HG03159 (cell line): Measurements from ENCODE around the gene PKNOX1.
"Not testable (repeated sequence)": the region's sequence is repeated elsewhere in the genome, so short reads cannot be mapped to it uniquely, and the experiment has no call there.

Experiments used
- ATAC-seq: cut with Tn5 transposase; IDR thresholded peaks from one replicate; pipeline ENCODE4 v1.9.1; 2021; ENCODE audit warnings: mild to moderate bottlenecking, moderate library complexity; ENCODE audit not compliant: unreplicated experiment

PKNOX1 gene

GRCh38 chr21:43015906-43016540, 41.7 kb downstream of the PKNOX1 start:
- no peak for ATAC-seq

- ATAC-seq = no peak
Measured at GRCh38 chr21:43016728-43017127, 42.4 kb downstream of the PKNOX1 start.

- ATAC-seq = no peak
Measured at GRCh38 chr21:43018519-43018918, 44.2 kb downstream of the PKNOX1 start.

GRCh38 chr21:43020177-43020576, 45.8 kb downstream of the PKNOX1 start:
- ATAC-seq = no peak

DNA sequence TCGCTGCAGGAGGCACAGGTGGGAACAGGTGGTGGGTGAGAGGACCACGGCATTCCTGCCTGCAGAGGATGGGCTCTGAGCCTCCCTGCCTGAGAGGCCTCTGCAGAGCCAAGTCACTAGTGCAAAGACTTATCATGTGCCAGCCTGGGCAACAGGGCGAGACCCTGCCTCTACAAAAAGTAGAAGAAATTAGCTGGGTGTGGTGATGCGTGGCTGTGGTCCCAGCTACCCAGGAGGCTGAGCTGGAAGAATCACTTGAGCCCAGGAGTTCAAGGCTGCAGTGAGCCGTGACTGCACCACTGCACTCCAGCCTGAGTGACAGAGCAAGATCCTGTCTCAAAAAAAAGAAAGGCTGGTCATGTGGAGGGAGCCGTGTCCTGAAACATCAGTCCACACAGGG, 46.4 kb downstream of the PKNOX1 start:
- ATAC-seq = no peak

GRCh38 chr21:43021191-43021590, 46.8 kb downstream of the PKNOX1 start:
- no peak for ATAC-seq

DNA sequence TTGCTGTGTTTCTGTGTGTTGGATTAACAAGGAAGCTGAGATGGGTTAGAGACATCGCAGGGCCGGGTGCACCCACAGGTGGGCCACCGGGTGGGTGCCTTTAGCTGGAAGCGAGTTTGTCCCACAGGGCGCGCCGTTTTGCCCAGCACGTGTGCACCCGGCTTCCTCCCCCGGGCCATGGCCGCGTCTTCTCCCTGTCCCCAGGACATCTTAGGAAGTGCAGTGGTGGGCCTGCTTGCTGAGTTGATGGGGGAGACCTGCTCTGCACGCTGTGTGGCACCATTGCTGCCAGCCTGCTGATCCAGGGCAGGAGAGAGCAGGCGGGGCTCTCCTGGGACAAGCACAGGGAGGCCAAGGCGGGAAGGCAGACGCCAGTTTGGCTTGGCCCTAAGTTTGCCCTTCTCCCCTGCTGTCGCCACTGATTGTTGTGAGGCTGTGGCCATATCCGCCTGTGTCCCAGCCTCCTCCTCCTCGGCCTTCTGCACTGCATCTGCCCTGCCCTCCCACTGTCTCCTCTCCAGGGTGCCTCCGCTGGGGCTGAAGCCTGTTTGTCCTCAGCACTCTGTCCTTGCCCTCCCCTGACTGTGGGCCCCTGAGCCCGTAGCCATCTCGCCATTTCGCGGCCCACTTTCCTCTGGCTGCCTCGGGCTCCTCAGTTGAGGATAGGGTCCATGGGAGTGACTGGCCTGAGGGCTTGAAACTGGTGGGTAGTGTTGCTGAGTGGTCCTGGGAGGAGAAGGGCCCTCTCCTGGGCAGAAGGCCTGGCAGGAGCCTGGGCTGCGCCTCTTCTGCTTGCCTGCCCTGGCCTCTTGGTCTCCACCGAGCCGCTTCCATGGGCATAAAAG, 47.6 kb downstream of the PKNOX1 start:
- no peak for ATAC-seq

- no peak for ATAC-seq
Measured at GRCh38 chr21:43023175-43023574, 48.8 kb downstream of the PKNOX1 start.

GRCh38 chr21:43024439-43025136, 50.2 kb downstream of the PKNOX1 start:
- ATAC-seq = no peak

DNA sequence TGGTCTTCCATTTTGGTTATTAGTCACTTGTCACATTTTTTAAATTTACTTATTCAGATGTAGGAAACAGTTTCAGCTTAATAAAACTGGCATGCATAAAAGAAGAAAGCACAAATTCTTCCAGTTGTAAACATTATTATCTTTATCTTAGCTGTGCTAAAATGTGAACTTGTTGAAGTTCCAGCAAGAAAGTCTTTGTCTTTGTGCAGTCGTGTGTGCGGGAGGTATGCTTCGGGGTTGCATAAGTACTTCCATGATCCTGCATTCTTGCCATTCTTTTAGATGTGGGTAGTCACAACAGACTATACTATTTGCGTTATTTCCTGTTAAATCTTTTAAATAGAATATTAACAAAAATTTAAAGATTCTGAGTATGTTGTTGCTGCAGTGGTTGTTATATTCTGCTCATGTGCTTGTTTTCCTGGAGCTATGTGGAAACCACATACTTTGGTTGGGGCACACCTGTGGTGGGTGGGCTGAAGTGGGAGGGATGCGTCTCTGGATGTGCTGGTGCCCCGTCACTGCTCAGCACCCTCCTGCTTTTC, 51.3 kb downstream of the PKNOX1 start:
- ATAC-seq = no peak

- ATAC-seq = no peak
Measured at GRCh38 chr21:43027846-43028731, 53.7 kb downstream of the PKNOX1 start.

DNA sequence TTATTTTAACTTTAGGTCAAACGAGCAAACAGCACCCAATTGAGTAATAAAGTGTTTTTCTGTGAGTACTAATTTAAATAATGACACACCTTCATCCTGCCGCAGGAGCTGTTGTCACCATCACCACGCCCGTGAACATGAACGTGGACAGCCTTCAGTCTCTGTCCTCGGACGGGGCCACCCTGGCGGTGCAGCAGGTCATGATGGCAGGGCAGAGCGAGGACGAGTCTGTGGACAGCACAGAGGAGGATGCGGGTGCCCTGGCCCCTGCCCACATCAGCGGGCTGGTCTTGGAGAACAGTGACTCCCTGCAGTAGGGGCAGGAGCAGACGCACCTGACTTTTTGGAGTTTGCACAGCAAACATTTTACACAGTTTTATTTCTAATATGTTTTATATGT, 55.4 kb downstream of the PKNOX1 start:
- ATAC-seq = no peak

DNA sequence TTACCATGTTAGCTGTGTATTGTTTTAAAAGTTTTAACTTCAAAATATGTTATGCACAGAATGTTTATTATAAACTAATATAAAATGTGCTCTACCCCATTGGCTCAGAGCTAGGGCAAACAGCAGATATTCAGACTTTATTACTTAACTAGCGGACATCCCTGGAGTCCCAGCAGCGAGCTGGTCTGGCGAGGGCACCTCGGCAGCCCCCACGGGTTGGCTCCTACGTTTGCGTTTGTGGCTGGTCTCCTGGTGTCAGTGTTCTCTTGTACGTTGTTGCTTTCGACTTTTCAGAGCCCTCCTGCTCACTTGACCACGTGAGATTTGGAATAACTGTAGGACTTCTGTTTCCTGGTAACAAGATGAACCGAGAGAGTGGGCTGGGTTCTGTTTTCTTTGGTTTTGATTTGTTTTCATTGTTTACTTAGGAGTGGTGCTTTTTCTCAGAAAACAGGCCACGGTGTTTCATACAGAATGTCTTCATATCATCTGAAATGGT, 56.8 kb downstream of the PKNOX1 start:
- no peak for ATAC-seq

DNA sequence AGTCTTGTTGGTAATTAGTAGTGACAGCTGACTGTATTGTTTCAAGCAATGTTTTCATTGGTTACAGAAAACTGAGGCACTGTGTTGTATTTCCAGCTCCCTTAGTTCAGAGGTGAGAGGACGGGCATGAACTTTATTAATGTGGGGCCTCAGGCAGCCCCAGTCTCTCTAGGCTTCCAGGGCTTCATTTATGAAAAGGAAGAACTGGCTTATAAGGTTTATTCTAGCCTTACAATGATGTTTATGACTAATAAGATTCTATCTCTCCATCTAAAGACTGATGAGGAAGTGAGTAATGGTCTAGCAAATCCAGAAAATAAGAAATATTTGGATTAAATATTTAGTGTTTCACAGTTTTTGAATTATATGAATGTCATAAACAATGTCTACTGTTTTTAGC, 59.7 kb downstream of the PKNOX1 start:
- no peak for ATAC-seq

DNA sequence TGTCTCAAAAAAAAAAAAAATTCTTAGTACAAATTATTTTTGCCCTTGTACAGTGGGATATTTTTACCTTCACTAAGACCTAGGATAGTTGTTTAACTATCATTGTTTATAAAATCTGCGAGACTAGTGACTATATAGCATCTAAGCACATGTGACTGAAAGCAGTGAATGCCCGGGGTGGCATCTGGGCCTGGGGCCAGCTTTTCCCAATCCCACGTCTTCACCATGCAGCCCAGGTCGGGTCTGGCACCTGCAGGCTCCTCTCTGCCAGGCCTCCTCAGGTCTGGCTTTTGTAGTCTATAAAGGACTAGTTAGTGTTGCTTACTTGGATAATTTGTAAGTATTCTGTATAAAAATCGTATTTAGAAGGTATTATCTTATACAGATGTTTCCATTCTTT, 60.5 kb downstream of the PKNOX1 start:
- ATAC-seq = no peak

- ATAC-seq = not testable (repeated sequence)
Measured at GRCh38 chr21:43036889-43037288, 62.5 kb downstream of the PKNOX1 start.

DNA sequence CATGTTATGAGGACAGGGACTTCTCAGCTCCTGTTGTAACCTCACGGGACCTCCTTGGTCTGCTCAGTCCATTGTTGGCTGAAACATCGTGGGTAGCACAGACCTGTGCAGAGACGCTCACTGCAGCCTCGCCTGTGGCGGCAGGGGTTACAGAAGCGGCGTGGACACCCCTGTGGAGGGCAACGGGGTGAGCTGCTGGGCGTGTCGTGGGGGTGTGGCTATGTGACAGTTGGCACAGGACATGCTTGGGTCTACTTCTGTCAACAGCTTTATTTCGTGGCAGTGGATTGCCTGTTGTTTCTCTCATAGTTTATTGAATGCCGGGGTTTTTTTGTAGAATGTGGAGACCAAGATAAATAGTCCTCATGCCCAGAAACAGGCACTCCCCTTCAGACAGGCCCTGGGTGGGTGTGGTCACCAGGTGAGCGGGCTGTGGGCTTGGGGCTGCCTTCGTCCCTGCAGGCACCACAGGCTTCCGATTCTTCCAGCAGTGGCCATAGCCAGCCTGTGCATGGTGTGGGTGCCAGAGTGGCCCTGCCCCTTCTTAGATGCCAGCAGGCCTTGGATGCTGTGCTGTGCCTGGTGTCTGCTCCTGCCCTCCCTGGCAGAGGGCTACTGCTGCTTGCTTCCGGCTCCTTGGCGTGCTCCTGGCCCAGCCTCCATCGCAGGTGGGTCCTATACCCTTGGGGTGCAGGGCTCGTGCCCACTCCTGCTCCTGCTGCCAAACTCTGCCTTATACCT, 63.7 kb downstream of the PKNOX1 start:
- ATAC-seq = not testable (repeated sequence)

DNA sequence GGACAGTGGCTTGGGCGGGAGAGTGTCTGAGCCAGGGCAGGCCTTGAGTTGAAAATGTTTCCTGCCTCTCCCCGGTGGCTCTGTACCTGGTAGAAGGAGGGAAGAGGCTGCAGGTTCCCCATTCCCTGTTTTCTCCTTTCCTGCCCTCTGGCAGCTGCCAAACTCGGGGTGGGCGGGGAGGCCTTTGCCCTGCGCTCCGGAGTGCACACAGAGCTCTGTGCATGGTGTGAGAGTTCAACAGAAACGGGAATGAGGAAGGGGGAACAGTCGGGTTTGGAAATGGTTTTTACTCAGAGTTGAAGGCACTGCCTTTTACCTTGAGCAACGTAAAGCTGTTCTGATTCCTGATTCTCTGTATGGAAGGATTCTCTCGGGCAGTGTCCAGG, 64.3 kb downstream of the PKNOX1 start:
- ATAC-seq = not testable (repeated sequence)

DNA sequence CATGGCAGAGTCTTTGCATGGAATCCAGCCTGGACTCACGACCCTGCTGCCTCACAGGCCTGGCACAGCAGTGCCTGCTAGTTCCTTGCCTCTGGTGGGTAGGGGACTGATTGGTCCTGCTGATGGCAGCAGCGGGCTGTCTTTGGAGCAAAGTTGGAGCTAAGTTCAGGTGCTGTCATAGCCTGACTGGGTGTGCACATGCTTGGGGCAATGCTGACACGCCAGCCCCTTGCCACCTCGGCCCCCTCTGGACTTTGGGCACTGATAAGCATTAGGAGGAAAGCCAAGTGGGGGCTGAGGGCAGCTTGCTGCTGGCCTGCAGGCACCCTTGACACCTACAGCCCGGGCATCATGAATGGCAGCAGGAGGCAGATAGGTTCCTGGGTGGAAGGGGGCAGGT, 67.8 kb downstream of the PKNOX1 start:
- ATAC-seq = not testable (repeated sequence)

- not testable (repeated sequence) for ATAC-seq
Measured at GRCh38 chr21:43043291-43043690, 68.9 kb downstream of the PKNOX1 start.
